ENCODE data around the gene IQCH.

The IQCH gene

GRCh38 chr15:67300266-67301025, 45.9 kb downstream of the IQCH start:
- DNase-seq (ENCODE audit: low read depth, low spot score) = no peak

- DNase-seq (ENCODE audit: low read depth, low spot score) = peak; percentile 59
These were observed 49.1 kb downstream of the IQCH start for GRCh38 chr15:67303490-67304363.

GRCh38 chr15:67304778-67305177, 50.2 kb downstream of the IQCH start:
- DNase-seq (ENCODE audit: low read depth, low spot score) = no peak

- no peak for DNase-seq (ENCODE audit: low read depth, low spot score)
These were observed 50.9 kb downstream of the IQCH start for GRCh38 chr15:67305506-67305905.

GRCh38 chr15:67307156-67307555, 52.6 kb downstream of the IQCH start:
- DNase-seq (ENCODE audit: low read depth, low spot score) = no peak

GRCh38 chr15:67307889-67308597, 53.5 kb downstream of the IQCH start:
- DNase-seq (ENCODE audit: low read depth, low spot score) = no peak

- no peak for DNase-seq (ENCODE audit: low read depth, low spot score)
These were observed 57.1 kb downstream of the IQCH start for GRCh38 chr15:67311731-67312130.

DNA sequence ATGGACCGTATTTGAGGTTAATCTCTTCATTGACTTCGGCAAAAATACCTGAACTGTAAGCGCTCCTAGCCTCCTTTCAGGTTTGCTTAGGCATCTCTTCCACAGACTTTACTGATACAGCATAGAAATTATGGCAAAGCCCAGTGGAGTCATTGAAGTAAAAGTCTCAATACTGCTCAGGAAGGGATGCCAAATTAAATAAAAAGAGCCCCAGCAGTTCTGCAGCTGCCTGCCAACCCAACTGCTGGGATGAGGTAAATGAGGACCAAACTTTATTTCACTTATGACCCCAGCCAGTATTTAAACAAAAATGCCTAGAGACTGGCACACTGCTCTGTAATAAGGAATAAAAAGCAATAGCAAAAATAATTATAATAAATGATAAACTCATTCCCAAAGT, 65.4 kb downstream of the IQCH start:
- DNase-seq (ENCODE audit: low read depth, low spot score) = no peak

- DNase-seq (ENCODE audit: low read depth, low spot score) = no peak
These were observed 66.8 kb downstream of the IQCH start for GRCh38 chr15:67321352-67321751.

DNA sequence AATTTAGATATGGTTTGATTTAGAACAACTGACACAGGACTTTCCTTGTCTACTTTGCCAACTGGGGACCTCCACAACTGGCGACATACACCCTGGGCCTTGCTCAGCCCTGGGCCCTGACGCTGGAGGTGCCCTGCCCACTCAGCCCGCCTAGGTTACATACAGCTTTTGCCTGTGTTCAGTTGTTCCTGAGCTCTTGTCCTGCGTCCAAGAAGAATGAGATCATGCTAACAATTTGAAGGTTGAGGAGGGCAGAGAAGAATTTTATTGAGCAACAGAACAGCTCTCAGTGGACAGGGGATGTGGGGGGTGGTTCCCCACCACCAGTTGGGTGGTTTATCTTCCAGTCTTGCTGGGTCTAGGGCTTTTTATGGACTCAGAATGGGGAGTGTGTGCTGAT, 67.9 kb downstream of the IQCH start:
- peak; percentile 12 for DNase-seq (ENCODE audit: low read depth, low spot score)

DNA sequence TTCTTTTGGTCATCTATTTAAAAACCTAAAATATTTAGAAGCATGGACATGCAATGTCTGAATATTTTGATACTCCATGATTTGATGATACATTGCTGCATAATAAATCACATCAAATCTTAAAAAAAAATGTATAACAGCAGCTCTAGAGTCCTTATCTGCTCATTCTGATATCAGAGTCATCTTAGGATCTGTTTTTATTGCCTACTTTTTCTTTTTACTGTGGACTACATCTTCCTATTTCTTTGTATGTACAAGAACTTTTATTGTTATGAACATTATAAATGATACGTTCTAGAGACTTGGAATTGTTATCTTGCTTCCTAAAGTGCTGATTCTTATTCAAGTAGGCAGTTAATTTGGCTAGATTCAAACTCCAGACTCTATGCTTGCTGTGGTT, 72.7 kb downstream of the IQCH start:
- DNase-seq (ENCODE audit: low read depth, low spot score) = no peak

DNA sequence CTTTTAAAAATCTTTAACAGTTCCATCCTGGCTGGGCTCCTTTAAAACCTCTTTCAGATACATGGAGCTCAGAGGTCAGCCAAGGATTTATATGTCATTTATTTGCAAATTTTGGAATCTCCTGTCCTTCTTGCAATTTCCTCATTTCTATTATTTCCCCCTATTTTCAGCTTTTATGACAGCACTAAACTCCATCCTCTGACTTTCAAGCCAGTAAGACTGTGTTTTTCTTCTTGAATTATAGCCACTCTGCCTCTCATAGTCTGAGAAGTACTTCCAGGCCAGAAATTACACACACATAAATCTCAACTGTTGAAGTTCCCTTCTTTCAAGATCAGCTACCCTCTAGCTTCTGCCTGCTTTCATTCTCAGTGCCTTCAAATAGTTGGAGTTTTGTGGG, 73.2 kb downstream of the IQCH start:
- DNase-seq (ENCODE audit: low read depth, low spot score) = no peak

- peak; percentile 6 for DNase-seq (ENCODE audit: low read depth, low spot score)
These were observed 75.6 kb downstream of the IQCH start for GRCh38 chr15:67329984-67330733.

- peak; percentile 4 for DNase-seq (ENCODE audit: low read depth, low spot score)
These were observed 77.1 kb downstream of the IQCH start for GRCh38 chr15:67331676-67332075.

DNA sequence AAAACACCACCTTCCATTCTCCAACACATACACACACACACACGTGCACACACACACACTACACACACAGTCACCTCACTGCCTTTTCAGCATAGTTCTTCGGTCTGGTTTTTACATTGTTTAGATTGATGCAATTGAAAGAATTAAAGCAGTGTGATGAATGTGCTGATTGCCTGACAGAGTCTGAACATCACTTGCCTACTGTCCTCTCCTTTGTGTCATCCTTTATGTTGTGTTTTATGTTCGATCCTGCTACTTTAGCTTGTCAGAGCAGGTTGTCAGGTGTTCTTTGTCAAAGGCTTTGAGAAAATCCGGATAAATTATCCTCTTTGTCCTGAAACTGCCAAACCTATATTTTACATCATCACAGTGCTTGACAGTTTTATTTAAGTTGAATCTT, 80.4 kb downstream of the IQCH start:
- no peak for DNase-seq (ENCODE audit: low read depth, low spot score)

GRCh38 chr15:67335534-67336222, 81.1 kb downstream of the IQCH start:
- DNase-seq (ENCODE audit: low read depth, low spot score) = no peak

GRCh38 chr15:67340630-67341029, 86.0 kb downstream of the IQCH start:
- no peak for DNase-seq (ENCODE audit: low read depth, low spot score)

GRCh38 chr15:67341539-67341938, 87.0 kb downstream of the IQCH start:
- DNase-seq (ENCODE audit: low read depth, low spot score) = no peak

DNA sequence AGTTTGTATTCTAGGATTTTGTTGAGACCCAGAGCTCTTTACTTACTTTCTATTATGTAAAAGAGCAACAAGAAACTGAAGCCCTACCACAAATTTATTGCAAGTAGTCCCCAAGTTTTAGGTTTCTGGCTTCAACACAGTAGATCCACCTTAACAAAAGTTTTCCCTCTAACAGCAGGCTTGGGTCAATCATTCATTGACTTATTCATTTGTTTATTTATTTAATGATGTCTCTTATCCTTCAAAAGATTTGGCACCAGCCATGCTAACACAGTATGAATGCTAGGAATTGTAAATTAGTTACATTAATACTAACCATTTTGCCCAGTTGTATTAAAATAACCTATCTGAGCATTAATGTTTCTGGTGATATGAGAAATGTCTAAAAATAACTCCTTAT, 88.6 kb downstream of the IQCH start:
- no peak for DNase-seq (ENCODE audit: low read depth, low spot score)

- peak; percentile 9 for DNase-seq (ENCODE audit: low read depth, low spot score)
These were observed 95.0 kb downstream of the IQCH start for GRCh38 chr15:67349634-67350033.

DNA sequence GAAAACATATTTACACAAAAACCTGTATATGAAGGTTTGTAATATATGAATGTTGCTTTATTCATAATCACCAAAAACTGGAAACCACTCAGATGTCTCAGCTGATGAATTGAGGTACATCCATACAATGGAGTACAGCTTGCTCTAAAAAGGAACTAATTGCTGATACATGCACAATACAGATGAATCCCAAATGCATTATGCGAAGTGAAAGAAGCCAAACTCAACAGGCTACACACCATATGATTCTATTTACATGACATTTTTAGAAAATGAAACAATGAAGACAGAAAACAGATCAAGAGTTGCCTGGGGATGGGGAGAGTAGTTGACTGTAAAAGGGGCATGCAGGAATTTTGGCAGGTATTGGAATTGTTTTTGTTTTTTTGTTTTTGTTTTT, 95.5 kb downstream of the IQCH start:
- no peak for DNase-seq (ENCODE audit: low read depth, low spot score)

Measured in astrocyte of the hippocampus (primary cell).